DMS 273 treated with DMSO at 0.1 percent for 48 hours (cell line): ENCODE results near the gene SCIMP.
"Not testable (repeated sequence)": the region's sequence is repeated elsewhere in the genome, so short reads cannot be mapped to it uniquely, and the experiment has no call there.

ENCODE experiments used
- DNase-seq: peaks from one replicate; lab custom pipeline; 2025; lab: John Stamatoyannopoulos, UW

SCIMP gene

GRCh38 chr17:5234645-5235576, at the start of gene SCIMP:
Gene SCIMP, minus strand, starts transcription at chr17:5234860. Its CDS starts 105 bp downstream, at chr17:5234755.
- DNase-seq, result no peak

GRCh38 chr17:5283571-5284315, 49.1 kb upstream of the SCIMP start:
- DNase-seq, result no peak

DNA sequence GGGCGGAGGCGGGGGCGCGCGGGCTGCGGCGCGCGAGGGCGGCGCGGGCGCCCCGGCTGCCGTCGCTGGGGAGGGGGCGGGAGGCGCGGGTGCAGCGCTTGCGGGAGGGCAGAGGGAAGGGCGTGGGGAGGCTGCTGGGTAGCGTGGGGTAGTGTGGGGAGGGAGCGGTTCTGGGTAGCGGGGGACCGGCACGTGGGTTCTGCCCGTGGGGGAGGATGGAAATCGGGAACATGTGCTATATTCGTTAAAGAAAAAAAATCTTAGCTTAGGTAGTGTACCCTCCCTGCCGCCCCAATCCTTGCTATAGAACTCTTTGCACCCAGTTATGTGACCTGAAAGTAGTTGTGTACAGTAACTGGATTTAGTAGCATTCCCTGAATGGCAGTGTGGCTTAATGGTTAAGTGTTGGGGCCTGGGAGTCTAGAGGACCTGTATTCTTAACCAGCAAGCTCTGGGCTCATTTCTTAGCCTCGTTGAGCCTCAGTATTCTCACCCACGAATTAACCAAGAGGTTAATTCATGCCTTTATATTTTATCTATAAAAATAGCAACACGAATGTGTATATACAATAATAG, 48.1 kb upstream of the SCIMP start:
- DNase-seq, result no peak

DNA sequence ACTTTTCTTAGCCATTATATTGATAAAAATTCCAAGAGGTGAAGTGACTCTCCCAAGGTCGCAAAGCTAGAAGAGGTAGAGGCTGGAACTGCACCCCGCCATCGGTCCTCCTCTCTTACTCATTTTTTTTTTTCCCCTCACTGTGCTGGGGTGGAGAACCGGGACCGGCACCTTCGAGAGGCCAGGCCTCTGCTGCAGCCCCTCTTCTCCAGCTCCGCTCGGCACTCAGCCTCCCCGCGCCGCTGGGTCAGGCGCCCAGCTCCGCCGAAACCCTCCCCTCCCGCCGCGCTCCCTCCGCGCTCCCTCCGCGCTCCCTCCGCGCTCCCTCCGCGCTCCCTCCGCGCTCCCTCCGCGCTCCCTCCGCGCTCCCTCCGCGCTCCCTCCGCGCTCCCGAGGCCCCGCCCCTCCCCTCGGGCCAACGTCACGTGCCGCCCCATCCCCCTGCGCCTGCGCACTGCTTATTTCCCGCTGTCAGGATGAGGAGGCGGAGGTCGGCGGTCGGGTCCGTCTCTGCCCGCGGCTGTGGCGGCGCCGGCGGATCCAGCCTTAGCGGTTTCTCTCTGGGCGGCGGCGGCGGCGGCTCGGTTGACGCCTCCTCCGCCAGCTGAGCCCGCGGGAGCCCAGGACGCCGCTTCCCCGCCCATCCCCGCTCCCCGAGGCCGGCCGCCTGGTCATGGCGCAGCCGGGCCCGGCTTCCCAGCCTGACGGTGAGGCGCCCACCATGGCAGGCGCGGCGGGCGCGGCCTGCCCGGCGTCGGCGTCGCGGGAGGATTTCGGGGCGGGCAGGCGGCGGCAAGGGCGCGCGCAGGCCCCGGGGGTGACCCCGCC, 47.4 kb upstream of the SCIMP start, which contains the start of gene RABEP1:
Gene RABEP1, plus strand, starts transcription at position 471 of the 828 bp plus-strand sequence. Its CDS starts 203 bp downstream, at position 674.
- peak; percentile 66 for DNase-seq

- DNase-seq, result no peak
These were observed 37.7 kb upstream of the SCIMP start for GRCh38 chr17:5272322-5272721.

GRCh38 chr17:5269241-5269960, 34.7 kb upstream of the SCIMP start:
- no peak for DNase-seq

DNA sequence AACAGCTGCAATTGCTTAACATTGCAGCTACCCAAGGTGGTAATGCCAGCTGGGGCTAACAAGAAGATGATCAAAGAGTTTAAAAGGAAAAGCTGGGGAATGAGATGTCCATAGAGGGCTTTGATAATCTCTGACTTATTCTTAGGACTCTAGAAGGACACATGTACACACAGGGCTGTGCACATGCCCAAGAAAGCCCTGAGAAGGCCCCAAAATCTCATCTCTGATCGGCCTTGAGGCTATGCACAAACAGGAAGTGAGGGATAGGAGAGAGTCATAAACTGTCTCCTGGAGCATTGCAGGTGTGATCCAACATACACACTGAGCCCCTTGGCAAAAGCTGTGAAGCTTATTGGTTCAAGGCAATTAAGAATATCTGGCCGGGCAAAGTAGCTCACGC, 30.2 kb upstream of the SCIMP start:
- no peak for DNase-seq

- no peak for DNase-seq
These were observed 28.8 kb upstream of the SCIMP start for GRCh38 chr17:5263441-5263840.

GRCh38 chr17:5262416-5262991, 27.8 kb upstream of the SCIMP start:
- DNase-seq, result no peak

DNA sequence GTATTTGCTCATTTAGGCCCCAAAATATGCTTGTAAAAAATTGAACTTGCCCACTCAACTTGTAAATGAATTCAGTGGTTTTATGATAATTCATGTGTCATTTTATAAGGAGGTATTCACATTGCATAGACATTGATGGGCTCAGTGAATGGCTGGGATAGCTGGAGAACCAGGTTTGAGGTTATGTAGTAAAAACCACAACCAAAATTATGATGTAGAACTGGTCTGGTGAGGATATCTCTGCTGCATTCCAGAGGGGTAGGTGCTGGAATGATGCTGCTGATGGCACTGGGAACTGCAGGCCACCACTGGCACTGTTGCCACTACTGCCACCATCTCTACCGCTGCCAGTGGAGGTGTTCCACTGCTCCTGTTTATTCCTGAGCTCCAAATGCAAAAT, 25.9 kb upstream of the SCIMP start:
- DNase-seq, result no peak

GRCh38 chr17:5257124-5257523, 22.5 kb upstream of the SCIMP start:
- no peak for DNase-seq

DNA sequence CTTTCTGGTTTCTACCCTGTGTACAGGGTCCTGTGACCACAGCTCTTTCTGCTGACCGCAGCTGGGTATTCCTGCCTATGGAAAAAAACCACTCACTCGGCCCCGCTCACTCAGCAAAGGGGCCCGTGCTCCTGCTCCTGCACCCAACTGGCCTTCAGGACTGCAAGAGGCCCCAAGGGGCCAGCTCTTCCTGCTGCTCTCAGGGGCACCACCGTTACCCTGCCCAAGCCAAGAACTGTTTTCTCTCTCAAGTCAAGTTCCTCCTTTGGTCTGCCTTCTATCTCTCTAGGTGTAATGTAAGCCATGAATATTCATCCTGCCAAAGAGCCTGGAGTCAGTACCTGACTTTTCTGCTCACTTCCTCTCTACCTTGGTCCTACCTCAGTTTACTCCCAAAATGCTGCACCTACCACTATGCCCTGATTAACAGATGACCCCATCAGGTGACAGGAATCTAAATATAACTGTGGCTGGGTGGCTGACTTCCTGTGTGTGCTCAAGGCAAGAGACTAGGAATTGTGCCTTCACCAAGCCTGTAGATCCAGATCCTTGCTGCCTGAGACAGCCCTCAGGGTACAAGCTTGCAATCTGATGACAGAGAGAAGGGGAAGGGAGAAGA, 20.4 kb upstream of the SCIMP start:
- DNase-seq, result no peak

GRCh38 chr17:5254414-5254813, 19.8 kb upstream of the SCIMP start:
- DNase-seq, result no peak

DNA sequence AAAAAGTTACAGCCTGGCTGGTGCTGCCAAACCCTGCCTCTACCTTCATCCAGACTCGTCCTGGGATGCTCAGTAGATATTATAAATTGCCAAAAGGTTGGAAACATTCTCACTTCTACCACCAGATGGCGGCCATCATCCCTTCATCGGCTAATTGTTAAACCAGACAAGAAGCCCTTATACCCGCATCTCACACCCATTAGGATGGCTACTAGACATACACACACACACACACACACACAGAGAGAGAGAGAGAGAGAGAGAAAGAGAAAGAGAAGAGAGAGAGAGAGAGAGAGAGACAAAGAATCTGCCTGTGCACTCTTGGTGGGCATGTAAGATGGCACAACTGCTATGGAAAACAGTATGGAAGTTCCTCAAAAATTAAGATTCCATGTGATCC, 15.0 kb upstream of the SCIMP start:
- peak; percentile 39 for DNase-seq

DNA sequence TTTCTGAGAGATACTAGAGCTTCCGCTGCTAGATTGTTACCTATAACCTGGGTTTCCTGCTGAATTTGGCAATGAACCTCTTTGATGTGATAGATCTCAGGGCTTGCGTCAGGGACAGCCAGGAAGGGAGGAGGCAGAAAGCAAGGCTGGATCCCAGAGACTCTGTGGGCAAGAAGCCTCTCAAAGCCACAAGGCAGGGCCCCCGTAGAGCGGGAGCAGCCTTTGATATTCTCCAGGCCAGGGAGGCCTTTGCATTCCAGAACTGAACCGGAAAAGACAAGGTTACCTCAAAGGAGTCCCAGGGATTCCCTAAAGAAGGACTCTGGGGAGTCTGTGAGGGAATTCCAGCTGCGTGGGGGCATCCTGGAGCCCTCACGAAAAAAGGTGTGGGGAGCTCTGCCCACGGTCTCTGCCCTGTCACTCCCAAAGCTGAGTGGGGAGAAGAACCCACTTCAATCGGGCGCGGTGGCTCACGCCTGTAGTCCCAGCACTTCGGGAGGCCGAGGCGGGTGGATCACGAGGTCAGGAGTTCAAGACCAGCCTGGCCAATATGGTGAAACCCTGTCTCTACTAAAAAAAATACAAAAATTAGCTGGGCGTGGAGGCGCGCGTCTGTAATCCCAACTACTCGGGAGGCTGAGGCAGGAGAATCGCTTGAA, 14.3 kb upstream of the SCIMP start:
- DNase-seq, result no peak

GRCh38 chr17:5247621-5248020, 13.0 kb upstream of the SCIMP start:
- no peak for DNase-seq

DNA sequence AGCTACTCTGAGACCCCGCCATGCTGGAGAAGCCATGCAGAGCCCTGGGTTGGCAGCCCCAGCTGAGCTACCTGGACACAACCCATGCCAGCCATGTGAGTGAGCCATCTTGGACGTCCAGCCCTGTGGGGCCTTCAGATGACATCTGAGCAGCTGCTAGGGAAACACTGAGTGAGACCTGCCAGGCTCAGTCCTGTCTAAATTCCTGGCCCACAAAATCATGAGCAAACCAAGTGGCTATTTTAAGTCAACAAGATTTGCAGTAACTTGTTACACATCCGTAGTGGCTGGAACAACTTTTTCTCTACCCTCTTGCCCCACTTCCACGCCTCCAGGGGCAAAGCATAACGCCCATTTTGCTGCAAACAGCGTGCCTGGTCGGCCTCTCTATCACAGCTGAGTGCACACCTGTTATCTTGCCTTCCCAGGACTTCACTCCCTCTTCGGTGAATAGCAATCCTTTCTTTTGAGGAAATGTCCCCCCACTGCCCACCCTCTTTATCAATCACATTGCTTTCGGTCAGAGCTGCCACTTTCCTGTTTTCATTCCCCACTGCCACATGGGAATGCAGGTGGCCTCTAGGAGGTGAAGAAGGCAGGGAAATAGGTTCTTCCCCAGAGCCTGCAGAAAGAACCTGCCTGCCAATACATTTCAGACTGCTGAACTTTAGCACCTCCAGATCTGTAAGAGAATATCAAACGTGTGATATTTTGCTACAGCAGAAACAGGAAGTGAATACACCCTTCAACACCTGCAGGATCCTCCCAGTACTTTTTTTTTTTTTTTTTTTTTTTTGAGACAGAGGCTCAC, 7.4 kb upstream of the SCIMP start:
- no peak for DNase-seq

DNA sequence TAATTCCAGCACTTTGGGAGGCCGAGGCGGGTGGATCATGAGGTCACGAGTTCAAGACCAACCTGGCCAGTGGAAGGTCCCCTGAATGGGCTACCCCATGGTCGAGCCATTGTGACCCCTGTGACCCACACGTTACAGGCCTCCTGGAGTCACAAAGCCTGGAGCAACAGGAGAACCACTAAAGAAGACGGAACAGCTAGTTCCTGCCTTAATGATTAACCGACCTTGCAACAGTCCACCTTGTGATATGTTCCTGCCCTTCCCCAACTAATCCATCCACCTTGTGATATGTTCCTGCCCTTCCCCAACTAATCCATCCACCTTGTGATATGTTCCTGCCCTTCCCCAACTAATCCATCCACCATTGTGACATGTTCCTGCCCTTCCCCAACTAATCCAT, 5.1 kb upstream of the SCIMP start:
- DNase-seq, result not testable (repeated sequence)

- no peak for DNase-seq
These were observed 3.7 kb upstream of the SCIMP start for GRCh38 chr17:5238333-5238732.
